Vagina (tissue), 2 donors: ENCODE data around the gene COL5A1. TPM values are rescaled to one million over a fixed set of nuclear protein-coding genes. Genes with fewer than 3 reads are reported as not detected.

Source experiments
- DNase-seq, 2 donors: peaks; one replicate each; pipeline ENCODE4 v3.0.0-alpha.2; 2017; ENCODE audit errors: extremely low spot score in 2 of 2
- H3K27ac ChIP-seq: fragments of 200-600 bp; sonication (generic); one replicate; pipeline ENCODE4 v1.5.1; 2019
- H3K27me3 ChIP-seq: fragments of 200-600 bp; sonication (generic); one replicate; pipeline ENCODE4 v1.5.1; 2019
- H3K36me3 ChIP-seq, 2 donors: fragments of 200-600 bp; sonication (generic); one replicate each; pipeline ENCODE4 v1.5.1; 2017 to 2019
- H3K4me1 ChIP-seq: fragments of 200-600 bp; sonication (generic); one replicate; pipeline ENCODE4 v1.5.1; 2019
- H3K4me3 ChIP-seq, 2 donors: fragments of 200-600 bp; sonication (generic); 1 replicate in 1 of 2; 2 replicates in 1 of 2; pipeline ENCODE4 v1.5.1; 2016 to 2019
- H3K9me3 ChIP-seq: fragments of 200-600 bp; sonication (generic); one replicate; pipeline ENCODE4 v1.5.1; 2019
- POLR2A ChIP-seq, 2 donors: fragments of 450-650 bp; IDR thresholded peaks; one replicate each; pipeline ENCODE4 v1.6.1; 2017; ENCODE audit warnings: antibody characterized with exemption in 2 of 2, mild to moderate bottlenecking in 2 of 2, moderate library complexity in 2 of 2
- POLR2AphosphoS5 ChIP-seq, 2 donors: sonication (generic); formaldehyde crosslinking; IDR thresholded peaks; one replicate each; pipeline ENCODE4 v1.9.0; 2017; ENCODE audit warnings: antibody characterized with exemption in 2 of 2, mild to moderate bottlenecking in 2 of 2, low read depth in 1 of 2; ENCODE audit not compliant: insufficient read depth in 1 of 2
- intact Hi-C: fragments of 100-400 bp; cut with DNase I; formaldehyde crosslinking; loops from one replicate; pipeline ENCODE4 v1.15.1; 2023
- total RNA-seq: library from RNA; depleted of rRNA; stranded (reverse); fragments of >200 nt; gene quantifications from one replicate; pipeline ENCODE4 v1.2.3, GENCODE V29; 2016
- TF ChIP-seq, protein P1 (sequence below), 3 experiments: fragments of 450-650 bp in 2 of 3; fragments of 200-600 bp in 1 of 3; sonication (generic) in 1 of 3; IDR thresholded peaks; one replicate each; pipeline ENCODE4 v1.5.1; 2017 to 2019; ENCODE audit warnings: antibody characterized with exemption in 3 of 3, mild to moderate bottlenecking in 2 of 3, moderate library complexity in 2 of 3

COL5A1 gene
- total RNA-seq, 1 donor from 2014 or later: 36.6 TPM

DNA sequence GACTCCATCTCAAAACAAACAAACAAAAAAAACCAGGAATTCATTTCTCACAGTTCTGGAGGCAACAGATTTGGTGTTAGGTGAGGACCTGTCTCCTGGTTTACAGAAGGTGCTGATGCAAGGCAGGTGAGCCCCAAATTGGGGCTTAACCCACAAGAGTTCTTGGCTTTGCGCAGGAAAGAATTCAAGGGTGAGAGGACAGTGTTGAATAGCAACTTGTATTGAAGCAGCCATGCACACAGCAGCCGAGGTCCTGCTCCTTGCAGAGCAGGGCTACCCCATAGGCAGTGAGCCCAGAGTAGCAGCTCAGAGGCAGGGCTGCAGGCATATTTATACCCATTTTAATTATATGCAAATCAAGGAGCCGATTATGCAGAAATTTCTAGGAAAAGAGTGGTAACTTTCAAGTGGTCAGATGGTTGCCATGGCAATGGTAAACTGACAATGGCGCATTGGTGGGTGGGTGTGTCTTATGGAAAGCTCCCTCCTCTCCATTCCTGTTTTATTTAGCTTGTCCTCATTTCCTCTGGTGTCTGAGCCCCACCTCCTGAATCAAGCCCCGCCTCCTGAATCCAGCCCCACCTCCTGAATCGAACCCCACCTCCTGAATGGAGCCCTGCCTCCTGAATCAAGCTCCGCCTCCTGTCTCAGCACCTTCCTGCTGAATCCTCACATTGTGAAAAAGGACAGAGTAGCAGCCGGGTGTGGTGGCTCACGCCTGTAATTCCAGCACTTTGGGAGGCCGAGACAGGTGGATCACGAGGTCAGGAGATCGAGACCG is 34.5 kb upstream of the COL5A1 start:
- intact Hi-C loops: no loop called here
- no peaks in the 10 kb centered on the region for H3K36me3 ChIP-seq
- no peak overlapping the region for H3K27ac ChIP-seq
- H3K9me3 ChIP-seq: no peaks in the 10 kb centered on the region
- TF ChIP-seq POLR2AphosphoS5 (IDR thresholded peaks at IDR 0.05; ENCODE audit: insufficient read depth in 1 of 2, low read depth in 1 of 2): no peak
- TF ChIP-seq, protein P1, sequence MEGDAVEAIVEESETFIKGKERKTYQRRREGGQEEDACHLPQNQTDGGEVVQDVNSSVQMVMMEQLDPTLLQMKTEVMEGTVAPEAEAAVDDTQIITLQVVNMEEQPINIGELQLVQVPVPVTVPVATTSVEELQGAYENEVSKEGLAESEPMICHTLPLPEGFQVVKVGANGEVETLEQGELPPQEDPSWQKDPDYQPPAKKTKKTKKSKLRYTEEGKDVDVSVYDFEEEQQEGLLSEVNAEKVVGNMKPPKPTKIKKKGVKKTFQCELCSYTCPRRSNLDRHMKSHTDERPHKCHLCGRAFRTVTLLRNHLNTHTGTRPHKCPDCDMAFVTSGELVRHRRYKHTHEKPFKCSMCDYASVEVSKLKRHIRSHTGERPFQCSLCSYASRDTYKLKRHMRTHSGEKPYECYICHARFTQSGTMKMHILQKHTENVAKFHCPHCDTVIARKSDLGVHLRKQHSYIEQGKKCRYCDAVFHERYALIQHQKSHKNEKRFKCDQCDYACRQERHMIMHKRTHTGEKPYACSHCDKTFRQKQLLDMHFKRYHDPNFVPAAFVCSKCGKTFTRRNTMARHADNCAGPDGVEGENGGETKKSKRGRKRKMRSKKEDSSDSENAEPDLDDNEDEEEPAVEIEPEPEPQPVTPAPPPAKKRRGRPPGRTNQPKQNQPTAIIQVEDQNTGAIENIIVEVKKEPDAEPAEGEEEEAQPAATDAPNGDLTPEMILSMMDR (IDR thresholded peaks at IDR 0.05): no peak
- TF ChIP-seq POLR2A (IDR thresholded peaks at IDR 0.05): no peak
- H3K27me3 ChIP-seq: no peaks in the 10 kb centered on the region
- peak in 1 of 2 donors; percentile 74 for DNase-seq
- H3K4me1 ChIP-seq: peaks cover 9% of the 10 kb centered on the region
- no peak overlapping the region for H3K4me3 ChIP-seq

- no peaks in the 10 kb centered on the region for H3K9me3 ChIP-seq
Measured at GRCh38 chr9:134607971-134608370, 33.6 kb upstream of the COL5A1 start.

DNA sequence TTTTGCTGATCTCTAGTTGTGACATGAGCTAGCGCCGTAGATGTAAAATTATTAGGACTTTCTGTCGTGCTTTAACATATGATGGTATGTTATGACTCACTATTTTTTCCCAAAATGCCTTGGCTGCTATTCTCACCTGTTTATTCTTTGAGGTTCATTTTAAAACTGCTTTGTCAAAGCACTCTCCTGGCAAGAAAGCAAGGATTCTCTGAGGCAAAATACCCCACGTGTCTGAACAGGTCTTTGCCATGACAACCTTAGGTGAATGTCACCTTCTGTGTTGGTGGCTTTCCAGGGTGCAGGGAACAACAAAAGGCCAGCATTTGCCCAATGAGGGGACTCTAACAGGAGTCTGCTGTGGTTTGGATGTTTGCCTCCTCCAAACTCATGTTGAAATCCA is 30.6 kb upstream of the COL5A1 start:
- Histone ChIP-seq H3K9me3 (no peaks in the 10 kb centered on the region), H3K36me3 (no peaks in the 10 kb centered on the region), H3K4me1 (no peaks in the 10 kb centered on the region), H3K4me3 (no peak overlapping the region), H3K27ac (no peak overlapping the region), H3K27me3 (no peaks in the 10 kb centered on the region)
- TF ChIP-seq POLR2AphosphoS5 (IDR thresholded peaks at IDR 0.05; ENCODE audit: insufficient read depth in 1 of 2, low read depth in 1 of 2): no peak
- TF ChIP-seq POLR2A (IDR thresholded peaks at IDR 0.05): no peak
- TF ChIP-seq, protein P1 (IDR thresholded peaks at IDR 0.05): no peak
- intact Hi-C loops: no loop called here
- DNase-seq: no peak

More at GRCh38 chr9:134607971-134608370, 33.6 kb upstream of the COL5A1 start:
- H3K4me1 ChIP-seq: peaks cover under 1% of the 10 kb centered on the region
- no peak for TF ChIP-seq POLR2AphosphoS5 (IDR thresholded peaks at IDR 0.05; ENCODE audit: insufficient read depth in 1 of 2, low read depth in 1 of 2)
- TF ChIP-seq, protein P1 (IDR thresholded peaks at IDR 0.05): no peak
- H3K27me3 ChIP-seq: no peaks in the 10 kb centered on the region
- H3K4me3 ChIP-seq: no peak overlapping the region
- no peak for DNase-seq
- no peaks in the 10 kb centered on the region for H3K36me3 ChIP-seq
- H3K27ac ChIP-seq: no peak overlapping the region
- intact Hi-C loops: no loop called here

- Histone ChIP-seq H3K36me3 (no peaks in the 10 kb centered on the region), H3K27ac (no peak overlapping the region), H3K9me3 (no peaks in the 10 kb centered on the region), H3K4me1 (no peaks in the 10 kb centered on the region), H3K27me3 (no peaks in the 10 kb centered on the region), H3K4me3 (no peak overlapping the region)
- intact Hi-C loops: no loop called here
- TF ChIP-seq POLR2A (IDR thresholded peaks at IDR 0.05) (no peak), POLR2AphosphoS5 (IDR thresholded peaks at IDR 0.05; ENCODE audit: insufficient read depth in 1 of 2, low read depth in 1 of 2) (no peak)
- no peak for DNase-seq
Measured at GRCh38 chr9:134612309-134612708, 29.3 kb upstream of the COL5A1 start.

DNA sequence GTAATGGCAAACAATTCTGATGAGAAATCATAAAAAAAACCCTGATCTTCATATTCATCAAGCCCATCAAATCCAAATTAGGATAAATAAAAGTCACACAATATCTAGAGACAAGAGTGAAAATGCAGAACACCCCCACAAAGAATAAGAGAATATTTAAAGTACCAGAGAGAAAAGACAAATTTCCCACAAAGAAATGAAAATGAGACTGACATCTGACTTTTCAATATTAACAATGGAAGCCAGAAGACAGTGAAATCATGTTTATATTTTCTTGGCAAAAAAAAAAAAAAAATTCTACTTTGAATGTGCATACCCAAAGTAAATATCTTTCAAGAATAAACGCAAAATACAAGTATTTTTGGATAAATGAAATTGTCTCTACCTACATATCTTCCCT is 28.9 kb upstream of the COL5A1 start:
- no peak overlapping the region for H3K27ac ChIP-seq
- no peaks in the 10 kb centered on the region for H3K4me1 ChIP-seq
- DNase-seq: no peak
- no peaks in the 10 kb centered on the region for H3K9me3 ChIP-seq
- H3K36me3 ChIP-seq: no peaks in the 10 kb centered on the region
- TF ChIP-seq POLR2AphosphoS5 (IDR thresholded peaks at IDR 0.05; ENCODE audit: insufficient read depth in 1 of 2, low read depth in 1 of 2) (no peak), POLR2A (IDR thresholded peaks at IDR 0.05) (no peak)
- TF ChIP-seq, protein P1 (IDR thresholded peaks at IDR 0.05): no peak
- no peaks in the 10 kb centered on the region for H3K27me3 ChIP-seq
- intact Hi-C loops: no loop called here
- no peak overlapping the region for H3K4me3 ChIP-seq
